CD4-positive, alpha-beta T cell treated with Interleukin-1 beta for 1 hour (primary cell): ENCODE data around the gene GUCY1A1.

Experiments
- DNase-seq, 2 donors: peaks; one replicate each; pipeline ENCODE4 v3.0.0-alpha.2; 2020 to 2022

The GUCY1A1 gene

GRCh38 chr4:155660436-155660835 lies 6.2 kb upstream of the GUCY1A1 start:
- no peak for DNase-seq

GRCh38 chr4:155665054-155665453 lies 1.6 kb upstream of the GUCY1A1 start:
- DNase-seq: no peak

GRCh38 chr4:155667222-155667567 lies 547 bp downstream of the GUCY1A1 start:
- peak in 1 of 2 donors; percentile 19 for DNase-seq

GRCh38 chr4:155667568-155668511 lies 1.2 kb downstream of the GUCY1A1 start:
- peak in 1 of 2 donors; percentile 21 for DNase-seq

GRCh38 chr4:155668707-155669220 lies 2.1 kb downstream of the GUCY1A1 start:
- no peak for DNase-seq

GRCh38 chr4:155672342-155672741 lies 5.7 kb downstream of the GUCY1A1 start:
- no peak for DNase-seq

GRCh38 chr4:155673453-155673979 lies 6.9 kb downstream of the GUCY1A1 start:
- no peak for DNase-seq

GRCh38 chr4:155674669-155675071 lies 8.0 kb downstream of the GUCY1A1 start:
- DNase-seq: no peak

GRCh38 chr4:155675709-155676429 lies 9.2 kb downstream of the GUCY1A1 start:
- DNase-seq: no peak

- DNase-seq: no peak
Measured at GRCh38 chr4:155676430-155676825, 9.8 kb downstream of the GUCY1A1 start.

- DNase-seq: no peak
Measured at GRCh38 chr4:155678011-155678410, 11.4 kb downstream of the GUCY1A1 start.

GRCh38 chr4:155679343-155679742 lies 12.7 kb downstream of the GUCY1A1 start:
- DNase-seq: peak in 1 of 2 donors; percentile 1

GRCh38 chr4:155681886-155682285 lies 15.2 kb downstream of the GUCY1A1 start:
- DNase-seq: no peak

- DNase-seq: no peak
Measured at GRCh38 chr4:155684423-155684822, 17.8 kb downstream of the GUCY1A1 start.

- no peak for DNase-seq
Measured at GRCh38 chr4:155684892-155685541, 18.4 kb downstream of the GUCY1A1 start.

- DNase-seq: no peak
Measured at GRCh38 chr4:155687380-155687982, 20.8 kb downstream of the GUCY1A1 start.

- DNase-seq: no peak
Measured at GRCh38 chr4:155688211-155688610, 21.6 kb downstream of the GUCY1A1 start.

GRCh38 chr4:155688860-155689259 lies 22.2 kb downstream of the GUCY1A1 start:
- DNase-seq: no peak

GRCh38 chr4:155690044-155690837 lies 23.6 kb downstream of the GUCY1A1 start:
- DNase-seq: no peak

GRCh38 chr4:155692361-155692760 lies 25.7 kb downstream of the GUCY1A1 start:
- no peak for DNase-seq

- no peak for DNase-seq
Measured at GRCh38 chr4:155693015-155693663, 26.5 kb downstream of the GUCY1A1 start.
